ENCODE measurements around the gene ATXN1L.

The ATXN1L gene

GRCh38 chr16:71885261-71885650 is 39.5 kb downstream of the ATXN1L start:
- ChIA-PET POLR2A (no interaction called here), CTCF (interaction anchor here (1.2 to 5.5 kb wide), 3 partner anchors 10 to 61 kb away, joined by 3 to 67 read pairs (median 3); partner anchors contain the start of gene IST1)
- no peak overlapping the region for H3K27ac ChIP-seq (ENCODE audit: insufficient read depth in 1 of 2, low read depth in 1 of 2, low read length in 2 of 2, poor library complexity in 1 of 2, severe bottlenecking in 2 of 2)
- peak overlapping the region in 1 of 7 experiments; percentile 42 for H3K4me3 ChIP-seq (ENCODE audit: control insufficient read depth in 1 of 7, extremely low read depth in 1 of 7, insufficient read depth in 4 of 7, low read depth in 2 of 7, low read length in 6 of 7)
- WGBS (ENCODE audit: insufficient coverage): 6% methylated on average over 2 of the region's 4 CpGs
- no peaks in the 10 kb centered on the region for H3K36me3 ChIP-seq (ENCODE audit: control insufficient read depth in 4 of 4, insufficient read depth in 4 of 4, low read length in 3 of 4)
- no peaks in the 10 kb centered on the region for H3K27me3 ChIP-seq (replicated peaks in 2 of 5; ENCODE audit: control insufficient read depth in 4 of 5, insufficient read depth in 5 of 5, low read length in 4 of 5)
- H3K9me3 ChIP-seq (ENCODE audit: control extremely low read depth in 1 of 5, control insufficient read depth in 4 of 5, insufficient read depth in 2 of 5, low read depth in 1 of 5, low read length in 4 of 5): no peaks in the 10 kb centered on the region
- peak in 2 of 3 donors; percentile 29 to 45 for DNase-seq
- H3K4me1 ChIP-seq (ENCODE audit: control extremely low read depth in 1 of 4, control insufficient read depth in 4 of 4, insufficient read depth in 4 of 4, low read length in 3 of 4): peaks cover 27 to 45% (median 36%) of the 10 kb centered on the region in 4 experiments

- ChIA-PET POLR2A (no interaction called here), CTCF (no interaction called here)
- WGBS (ENCODE audit: insufficient coverage): 100% methylated on average over 1 of the region's 3 CpGs
- DNase-seq: no peak
- no peak overlapping the region for H3K27ac ChIP-seq (ENCODE audit: insufficient read depth in 1 of 2, low read depth in 1 of 2, low read length in 2 of 2, poor library complexity in 1 of 2, severe bottlenecking in 2 of 2)
- H3K4me1 ChIP-seq (ENCODE audit: control extremely low read depth in 1 of 4, control insufficient read depth in 4 of 4, insufficient read depth in 4 of 4, low read length in 3 of 4): peaks cover 7 to 18% (median 17%) of the 10 kb centered on the region in 4 experiments
- no peak overlapping the region for H3K4me3 ChIP-seq (ENCODE audit: control insufficient read depth in 1 of 7, extremely low read depth in 1 of 7, insufficient read depth in 4 of 7, low read depth in 2 of 7, low read length in 6 of 7)
- no peaks in the 10 kb centered on the region for H3K27me3 ChIP-seq (replicated peaks in 2 of 5; ENCODE audit: control insufficient read depth in 4 of 5, insufficient read depth in 5 of 5, low read length in 4 of 5)
- H3K9me3 ChIP-seq (ENCODE audit: control extremely low read depth in 1 of 5, control insufficient read depth in 4 of 5, insufficient read depth in 2 of 5, low read depth in 1 of 5, low read length in 4 of 5): no peaks in the 10 kb centered on the region
- no peaks in the 10 kb centered on the region for H3K36me3 ChIP-seq (ENCODE audit: control insufficient read depth in 4 of 4, insufficient read depth in 4 of 4, low read length in 3 of 4)
Measured at GRCh38 chr16:71889147-71889546, 43.4 kb downstream of the ATXN1L start.

GRCh38 chr16:71893888-71894228 is 48.1 kb downstream of the ATXN1L start:
- Histone ChIP-seq H3K27me3 (replicated peaks in 2 of 5; ENCODE audit: control insufficient read depth in 4 of 5, insufficient read depth in 5 of 5, low read length in 4 of 5) (no peaks in the 10 kb centered on the region), H3K27ac (ENCODE audit: insufficient read depth in 1 of 2, low read depth in 1 of 2, low read length in 2 of 2, poor library complexity in 1 of 2, severe bottlenecking in 2 of 2) (peak overlapping the region; percentile 79 to 98), H3K36me3 (ENCODE audit: control insufficient read depth in 4 of 4, insufficient read depth in 4 of 4, low read length in 3 of 4) (peaks cover 0 to 4% (median 1%) of the 10 kb centered on the region in 4 experiments), H3K9me3 (ENCODE audit: control extremely low read depth in 1 of 5, control insufficient read depth in 4 of 5, insufficient read depth in 2 of 5, low read depth in 1 of 5, low read length in 4 of 5) (no peaks in the 10 kb centered on the region), H3K4me3 (ENCODE audit: control insufficient read depth in 1 of 7, extremely low read depth in 1 of 7, insufficient read depth in 4 of 7, low read depth in 2 of 7, low read length in 6 of 7) (peak overlapping the region; percentile 85 to 99 (median 96)), H3K4me1 (ENCODE audit: control extremely low read depth in 1 of 4, control insufficient read depth in 4 of 4, insufficient read depth in 4 of 4, low read length in 3 of 4) (peaks cover 8 to 26% (median 20%) of the 10 kb centered on the region in 4 experiments)
- ChIA-PET CTCF (interaction anchor here (1.2 to 8.5 kb wide), 2 partner anchors 11 to 47 kb away, joined by 5 to 67 read pairs; partner anchors contain the start of gene ZNF821), POLR2A (interaction anchor here (0.5 to 2.1 kb wide), 2 partner anchors 9 to 165 kb away, joined by 3 to 8 read pairs; partner anchors contain the start of gene ZNF821)
- WGBS (ENCODE audit: insufficient coverage): 0% methylated on average over 2 of the region's 7 CpGs
- no peak for DNase-seq

GRCh38 chr16:71894229-71894920 is 48.6 kb downstream of the ATXN1L start:
- peak overlapping the region; percentile 79 to 98 for H3K27ac ChIP-seq (ENCODE audit: insufficient read depth in 1 of 2, low read depth in 1 of 2, low read length in 2 of 2, poor library complexity in 1 of 2, severe bottlenecking in 2 of 2)
- H3K27me3 ChIP-seq (replicated peaks in 2 of 5; ENCODE audit: control insufficient read depth in 4 of 5, insufficient read depth in 5 of 5, low read length in 4 of 5): no peaks in the 10 kb centered on the region
- H3K4me3 ChIP-seq (ENCODE audit: control insufficient read depth in 1 of 7, extremely low read depth in 1 of 7, insufficient read depth in 4 of 7, low read depth in 2 of 7, low read length in 6 of 7): peak overlapping the region; percentile 85 to 99 (median 96)
- peaks cover 8 to 29% (median 22%) of the 10 kb centered on the region in 4 experiments for H3K4me1 ChIP-seq (ENCODE audit: control extremely low read depth in 1 of 4, control insufficient read depth in 4 of 4, insufficient read depth in 4 of 4, low read length in 3 of 4)
- POLR2A ChIA-PET: interaction anchor here (1.0 to 2.1 kb wide), 2 partner anchors 10 to 11 kb away, joined by 4 to 8 read pairs; partner anchors contain the start of gene ZNF821
- peak; percentile 53 to 65 (median 59) for DNase-seq
- peaks cover 0 to 4% (median 1%) of the 10 kb centered on the region in 4 experiments for H3K36me3 ChIP-seq (ENCODE audit: control insufficient read depth in 4 of 4, insufficient read depth in 4 of 4, low read length in 3 of 4)
- CTCF ChIA-PET: interaction anchor here (1.2 to 8.5 kb wide), 2 partner anchors 11 to 48 kb away, joined by 5 to 67 read pairs; partner anchors contain the start of gene ZNF821
- 0% methylated on average over 23 of the region's 31 CpGs for WGBS (ENCODE audit: insufficient coverage)
- H3K9me3 ChIP-seq (ENCODE audit: control extremely low read depth in 1 of 5, control insufficient read depth in 4 of 5, insufficient read depth in 2 of 5, low read depth in 1 of 5, low read length in 4 of 5): no peaks in the 10 kb centered on the region

- under 1% methylated on average over 55 of the region's 67 CpGs for WGBS (ENCODE audit: insufficient coverage)
- peak within 1 kb of the TSS; percentile 91 to 98 for H3K27ac ChIP-seq (ENCODE audit: insufficient read depth in 1 of 2, low read depth in 1 of 2, low read length in 2 of 2, poor library complexity in 1 of 2, severe bottlenecking in 2 of 2)
- peaks cover 8 to 35% (median 26%) of the 10 kb centered on the region in 4 experiments for H3K4me1 ChIP-seq (ENCODE audit: control extremely low read depth in 1 of 4, control insufficient read depth in 4 of 4, insufficient read depth in 4 of 4, low read length in 3 of 4)
- ChIA-PET POLR2A (interaction anchor here (1.0 to 2.1 kb wide), 2 partner anchors 11 to 12 kb away, joined by 4 to 8 read pairs; partner anchors contain the start of gene ZNF821), CTCF (interaction anchor here (8.5 kb wide), 1 partner anchor 12 kb away, joined by 67 read pairs; the partner anchor contains the start of gene ZNF821)
- no peaks in the 10 kb centered on the region for H3K27me3 ChIP-seq (replicated peaks in 2 of 5; ENCODE audit: control insufficient read depth in 4 of 5, insufficient read depth in 5 of 5, low read length in 4 of 5)
- DNase-seq: peak; percentile 98 to 99 (median 99)
- peak within 1 kb of the TSS; percentile 85 to 99 (median 96) for H3K4me3 ChIP-seq (ENCODE audit: control insufficient read depth in 1 of 7, extremely low read depth in 1 of 7, insufficient read depth in 4 of 7, low read depth in 2 of 7, low read length in 6 of 7)
- no peaks in the 10 kb centered on the region for H3K9me3 ChIP-seq (ENCODE audit: control extremely low read depth in 1 of 5, control insufficient read depth in 4 of 5, insufficient read depth in 2 of 5, low read depth in 1 of 5, low read length in 4 of 5)
- peaks cover 0 to 4% (median 1%) of the 10 kb centered on the region in 4 experiments for H3K36me3 ChIP-seq (ENCODE audit: control insufficient read depth in 4 of 4, insufficient read depth in 4 of 4, low read length in 3 of 4)
Measured at GRCh38 chr16:71894921-71895678, 49.3 kb downstream of the ATXN1L start, which contains the start of gene IST1. IST1 (plus strand) TSS chr16:71895531; CDS start chr16:71915641, 20,110 bp downstream.

- no peaks in the 10 kb centered on the region for H3K27me3 ChIP-seq (replicated peaks in 2 of 5; ENCODE audit: control insufficient read depth in 4 of 5, insufficient read depth in 5 of 5, low read length in 4 of 5)
- H3K27ac ChIP-seq (ENCODE audit: insufficient read depth in 1 of 2, low read depth in 1 of 2, low read length in 2 of 2, poor library complexity in 1 of 2, severe bottlenecking in 2 of 2): peak overlapping the region; percentile 91 to 98
- peaks cover 0 to 4% (median 1%) of the 10 kb centered on the region in 4 experiments for H3K36me3 ChIP-seq (ENCODE audit: control insufficient read depth in 4 of 4, insufficient read depth in 4 of 4, low read length in 3 of 4)
- H3K4me1 ChIP-seq (ENCODE audit: control extremely low read depth in 1 of 4, control insufficient read depth in 4 of 4, insufficient read depth in 4 of 4, low read length in 3 of 4): peaks cover 8 to 42% (median 29%) of the 10 kb centered on the region in 4 experiments
- peak overlapping the region; percentile 85 to 99 (median 96) for H3K4me3 ChIP-seq (ENCODE audit: control insufficient read depth in 1 of 7, extremely low read depth in 1 of 7, insufficient read depth in 4 of 7, low read depth in 2 of 7, low read length in 6 of 7)
- ChIA-PET CTCF (interaction anchor here (1.1 to 8.5 kb wide), 2 partner anchors 13 to 20 kb away, joined by 4 to 67 read pairs; partner anchors contain the start of gene ZNF821), POLR2A (interaction anchor here (1.0 to 2.1 kb wide), 2 partner anchors 11 to 13 kb away, joined by 4 to 8 read pairs; partner anchors contain the start of gene ZNF821)
- H3K9me3 ChIP-seq (ENCODE audit: control extremely low read depth in 1 of 5, control insufficient read depth in 4 of 5, insufficient read depth in 2 of 5, low read depth in 1 of 5, low read length in 4 of 5): no peaks in the 10 kb centered on the region
- no peak for DNase-seq
- WGBS (ENCODE audit: insufficient coverage): 0% methylated on average over 28 of the region's 44 CpGs
Measured at GRCh38 chr16:71895679-71896365, 50.0 kb downstream of the ATXN1L start.
